Measurements from ENCODE around the gene IQSEC1.

IQSEC1 gene

DNA sequence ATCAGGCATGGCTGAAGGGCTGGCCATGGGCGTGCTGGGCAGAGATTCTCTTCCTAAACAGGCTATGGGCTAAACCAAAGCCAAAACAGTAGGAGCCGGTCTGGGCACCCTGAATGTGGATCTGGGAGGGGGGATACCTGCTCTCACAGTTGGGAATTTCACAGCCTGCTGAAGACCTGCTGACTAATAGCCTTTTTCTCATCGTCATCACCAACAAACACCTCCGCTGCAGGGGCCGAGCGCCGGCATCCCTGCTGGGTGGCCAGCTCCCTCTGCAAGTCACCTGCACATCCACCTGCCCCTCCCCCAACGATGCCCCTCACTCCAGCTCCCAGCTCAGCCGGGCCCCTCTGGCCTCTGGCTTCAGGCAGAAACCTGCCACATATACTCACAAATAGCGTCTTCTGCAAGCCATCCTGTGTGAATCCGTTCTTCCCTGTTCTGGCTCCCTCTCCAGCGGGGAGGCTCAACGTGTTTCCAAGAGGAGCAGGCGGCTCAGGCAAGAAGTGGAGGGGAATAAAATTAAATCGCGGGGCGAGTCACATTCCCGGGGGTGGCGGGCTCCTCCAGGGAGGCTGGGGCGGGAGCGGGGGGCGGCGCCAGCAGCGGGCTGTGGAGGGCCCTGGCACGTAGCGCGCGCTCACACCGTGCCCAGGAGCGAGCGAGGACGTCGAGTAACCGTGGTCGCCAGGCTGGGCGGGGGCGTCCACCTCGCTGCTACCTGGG lies 466 bp downstream of the IQSEC1 start:
- peaks cover 0 to 35% (median 33%) of the 10 kb centered on the region in 4 experiments for H3K4me1 ChIP-seq (ENCODE audit: control extremely low read depth in 1 of 4, control insufficient read depth in 4 of 4, insufficient read depth in 4 of 4, low read length in 3 of 4)
- no peak overlapping the region for H3K27ac ChIP-seq (ENCODE audit: insufficient read depth in 1 of 2, low read depth in 1 of 2, low read length in 2 of 2, poor library complexity in 1 of 2, severe bottlenecking in 2 of 2)
- H3K9me3 ChIP-seq (ENCODE audit: control extremely low read depth in 1 of 5, control insufficient read depth in 4 of 5, insufficient read depth in 2 of 5, low read depth in 1 of 5, low read length in 4 of 5), result peaks cover 0 to 4% (median 0%) of the 10 kb centered on the region in 5 experiments
- 29% methylated on average over 29 of the region's 38 CpGs for WGBS (ENCODE audit: insufficient coverage)
- H3K4me3 ChIP-seq (ENCODE audit: control insufficient read depth in 1 of 7, extremely low read depth in 1 of 7, insufficient read depth in 4 of 7, low read depth in 2 of 7, low read length in 6 of 7), result peak overlapping the region in 1 of 7 experiments; percentile 46
- DNase-seq, result no peak
- peaks cover 0 to 41% (median 9%) of the 10 kb centered on the region in 5 experiments for H3K27me3 ChIP-seq (replicated peaks in 2 of 5; ENCODE audit: control insufficient read depth in 4 of 5, insufficient read depth in 5 of 5, low read length in 4 of 5)
- POLR2A ChIA-PET, result no interaction called here
- CTCF ChIA-PET, result interaction anchor here (1.2 to 1.4 kb wide), 2 partner anchors 19 to 577 kb away, joined by 3 to 5 read pairs; no protein-coding TSS in a partner anchor
- no peaks in the 10 kb centered on the region for H3K36me3 ChIP-seq (ENCODE audit: control insufficient read depth in 4 of 4, insufficient read depth in 4 of 4, low read length in 3 of 4)

DNA sequence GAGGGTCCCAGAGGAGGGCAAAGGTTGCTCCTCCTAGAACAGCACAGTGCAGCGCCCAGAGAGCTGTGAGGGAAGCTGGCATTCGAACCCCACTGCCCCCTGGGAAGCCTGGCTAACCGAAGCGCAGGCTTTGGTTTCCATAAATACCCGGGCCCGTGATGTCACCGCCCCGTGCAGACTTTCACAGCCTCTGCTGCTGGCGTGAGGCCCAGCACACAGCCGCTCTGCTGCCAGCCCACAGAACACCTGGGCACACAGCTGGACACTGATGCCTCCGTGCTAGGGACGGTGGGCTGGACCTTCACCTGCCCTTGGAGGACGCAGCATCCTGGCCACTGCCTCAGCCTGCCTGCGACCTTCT lies 1.0 kb downstream of the IQSEC1 start:
- H3K36me3 ChIP-seq (ENCODE audit: control insufficient read depth in 4 of 4, insufficient read depth in 4 of 4, low read length in 3 of 4), result no peaks in the 10 kb centered on the region
- peaks cover 0 to 41% (median 34%) of the 10 kb centered on the region in 4 experiments for H3K4me1 ChIP-seq (ENCODE audit: control extremely low read depth in 1 of 4, control insufficient read depth in 4 of 4, insufficient read depth in 4 of 4, low read length in 3 of 4)
- CTCF ChIA-PET, result interaction anchor here (1.2 kb wide), 1 partner anchor 577 kb away, joined by 3 read pairs; no protein-coding TSS in a partner anchor
- H3K4me3 ChIP-seq (ENCODE audit: control insufficient read depth in 1 of 7, extremely low read depth in 1 of 7, insufficient read depth in 4 of 7, low read depth in 2 of 7, low read length in 6 of 7), result no peak overlapping the region
- POLR2A ChIA-PET, result no interaction called here
- no peak overlapping the region for H3K27ac ChIP-seq (ENCODE audit: insufficient read depth in 1 of 2, low read depth in 1 of 2, low read length in 2 of 2, poor library complexity in 1 of 2, severe bottlenecking in 2 of 2)
- DNase-seq, result no peak
- peaks cover 0 to 4% (median 0%) of the 10 kb centered on the region in 5 experiments for H3K9me3 ChIP-seq (ENCODE audit: control extremely low read depth in 1 of 5, control insufficient read depth in 4 of 5, insufficient read depth in 2 of 5, low read depth in 1 of 5, low read length in 4 of 5)
- 78% methylated on average over 13 of the region's 14 CpGs for WGBS (ENCODE audit: insufficient coverage)
- peaks cover 0 to 41% (median 9%) of the 10 kb centered on the region in 5 experiments for H3K27me3 ChIP-seq (replicated peaks in 2 of 5; ENCODE audit: control insufficient read depth in 4 of 5, insufficient read depth in 5 of 5, low read length in 4 of 5)

DNA sequence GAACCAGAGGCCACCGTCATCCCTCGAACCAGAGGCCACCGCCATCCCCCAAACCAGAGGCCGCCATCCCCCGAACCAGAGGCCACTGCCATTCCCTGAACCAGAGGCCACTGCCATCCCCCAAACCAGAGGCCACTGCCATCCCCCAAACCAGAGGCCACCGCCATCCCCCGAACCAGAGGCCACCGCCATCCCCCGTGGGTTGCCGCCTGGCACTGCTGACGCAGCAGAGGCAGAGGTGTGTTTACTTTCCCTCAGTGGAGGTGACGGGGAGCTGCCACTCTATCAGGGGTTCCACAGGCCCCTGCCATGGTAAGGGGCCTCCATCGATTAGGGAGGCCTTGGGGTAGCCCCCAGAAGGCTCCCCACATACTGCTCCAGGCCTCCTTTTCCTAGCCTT lies 1.5 kb downstream of the IQSEC1 start:
- Histone ChIP-seq H3K27ac (ENCODE audit: insufficient read depth in 1 of 2, low read depth in 1 of 2, low read length in 2 of 2, poor library complexity in 1 of 2, severe bottlenecking in 2 of 2) (no peak overlapping the region), H3K4me3 (ENCODE audit: control insufficient read depth in 1 of 7, extremely low read depth in 1 of 7, insufficient read depth in 4 of 7, low read depth in 2 of 7, low read length in 6 of 7) (no peak overlapping the region), H3K9me3 (ENCODE audit: control extremely low read depth in 1 of 5, control insufficient read depth in 4 of 5, insufficient read depth in 2 of 5, low read depth in 1 of 5, low read length in 4 of 5) (peaks cover 0 to 4% (median 0%) of the 10 kb centered on the region in 5 experiments), H3K27me3 (replicated peaks in 2 of 5; ENCODE audit: control insufficient read depth in 4 of 5, insufficient read depth in 5 of 5, low read length in 4 of 5) (peaks cover 0 to 41% (median 9%) of the 10 kb centered on the region in 5 experiments), H3K4me1 (ENCODE audit: control extremely low read depth in 1 of 4, control insufficient read depth in 4 of 4, insufficient read depth in 4 of 4, low read length in 3 of 4) (peaks cover 0 to 46% (median 37%) of the 10 kb centered on the region in 4 experiments), H3K36me3 (ENCODE audit: control insufficient read depth in 4 of 4, insufficient read depth in 4 of 4, low read length in 3 of 4) (no peaks in the 10 kb centered on the region)
- no peak for DNase-seq
- POLR2A ChIA-PET, result no interaction called here
- CTCF ChIA-PET, result interaction anchor here (1.1 to 1.2 kb wide), 2 partner anchors 20 to 578 kb away, joined by 3 read pairs; no protein-coding TSS in a partner anchor
- 89% methylated on average over 10 of the region's 13 CpGs for WGBS (ENCODE audit: insufficient coverage)

DNA sequence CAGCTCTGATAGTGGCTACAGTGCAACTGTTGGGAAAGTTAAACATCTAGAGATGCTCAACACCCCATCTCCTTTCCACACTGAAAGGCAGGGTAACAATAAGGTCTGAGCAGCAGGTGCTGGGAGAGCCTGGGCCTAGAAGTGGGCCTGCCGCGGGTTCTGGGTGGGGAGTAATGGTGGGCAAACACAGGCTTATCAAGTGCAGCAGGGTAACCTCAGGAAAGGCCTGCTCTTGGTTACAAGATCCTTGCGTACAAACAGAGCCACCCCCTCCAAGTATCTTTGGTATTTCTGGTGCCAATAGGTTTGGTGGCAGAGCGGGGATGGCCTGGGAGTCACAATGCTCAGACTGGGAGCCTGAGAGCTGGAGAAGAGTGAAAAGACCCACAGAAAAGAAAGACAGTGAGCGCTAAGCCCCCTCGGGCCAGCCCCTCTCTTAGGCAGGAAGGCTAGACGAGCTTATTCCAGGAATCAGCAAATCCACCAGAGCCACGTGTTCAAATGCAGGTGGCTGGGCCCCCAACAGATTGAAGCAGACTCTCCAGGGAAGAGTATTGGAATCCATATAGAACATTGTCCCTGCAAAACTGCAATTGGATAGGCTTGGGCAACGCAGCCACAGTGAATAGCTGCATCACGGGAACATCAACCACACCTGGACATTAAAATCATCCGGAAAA lies 2.7 kb downstream of the IQSEC1 start:
- DNase-seq, result peak in 2 of 3 donors; percentile 79 to 82
- Histone ChIP-seq H3K27ac (ENCODE audit: insufficient read depth in 1 of 2, low read depth in 1 of 2, low read length in 2 of 2, poor library complexity in 1 of 2, severe bottlenecking in 2 of 2) (no peak overlapping the region), H3K27me3 (replicated peaks in 2 of 5; ENCODE audit: control insufficient read depth in 4 of 5, insufficient read depth in 5 of 5, low read length in 4 of 5) (peaks cover 0 to 36% (median 9%) of the 10 kb centered on the region in 5 experiments), H3K9me3 (ENCODE audit: control extremely low read depth in 1 of 5, control insufficient read depth in 4 of 5, insufficient read depth in 2 of 5, low read depth in 1 of 5, low read length in 4 of 5) (peaks cover 0 to 4% (median 0%) of the 10 kb centered on the region in 5 experiments), H3K4me1 (ENCODE audit: control extremely low read depth in 1 of 4, control insufficient read depth in 4 of 4, insufficient read depth in 4 of 4, low read length in 3 of 4) (peaks cover 0 to 58% (median 49%) of the 10 kb centered on the region in 4 experiments), H3K4me3 (ENCODE audit: control insufficient read depth in 1 of 7, extremely low read depth in 1 of 7, insufficient read depth in 4 of 7, low read depth in 2 of 7, low read length in 6 of 7) (no peak overlapping the region), H3K36me3 (ENCODE audit: control insufficient read depth in 4 of 4, insufficient read depth in 4 of 4, low read length in 3 of 4) (no peaks in the 10 kb centered on the region)
- ChIA-PET POLR2A (no interaction called here), CTCF (interaction anchor here (0.6 to 1.1 kb wide), 4 partner anchors 20 to 69 kb away, joined by 3 read pairs; no protein-coding TSS in a partner anchor)
- WGBS (ENCODE audit: insufficient coverage), result 71% methylated on average over 7 of the region's 11 CpGs

DNA sequence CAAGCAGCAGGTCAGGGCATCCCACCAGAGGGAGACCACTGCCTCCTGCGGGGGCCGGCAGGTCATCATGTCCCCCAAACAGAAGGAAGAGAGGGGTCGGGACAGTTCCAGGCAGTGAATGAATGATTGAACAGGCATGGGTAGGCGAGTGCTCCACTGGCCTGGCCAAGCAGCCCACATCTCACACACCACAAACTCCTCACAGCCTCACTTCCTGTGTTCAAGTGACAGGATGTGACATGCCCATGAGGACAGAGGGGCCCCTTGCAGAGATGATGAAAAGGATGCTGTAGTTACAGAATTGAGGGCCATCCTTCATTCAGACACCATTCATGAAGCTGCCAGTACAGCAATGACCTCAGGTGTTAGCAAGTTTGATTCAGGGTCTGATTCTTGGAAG lies 3.7 kb downstream of the IQSEC1 start:
- CTCF ChIA-PET, result interaction anchor here (1.0 kb wide), 1 partner anchor 23 kb away, joined by 3 read pairs; no protein-coding TSS in a partner anchor
- WGBS (ENCODE audit: insufficient coverage), result no CpG with 5 or more reads among the region's 4 CpGs
- H3K36me3 ChIP-seq (ENCODE audit: control insufficient read depth in 4 of 4, insufficient read depth in 4 of 4, low read length in 3 of 4), result no peaks in the 10 kb centered on the region
- no peak overlapping the region for H3K27ac ChIP-seq (ENCODE audit: insufficient read depth in 1 of 2, low read depth in 1 of 2, low read length in 2 of 2, poor library complexity in 1 of 2, severe bottlenecking in 2 of 2)
- H3K27me3 ChIP-seq (replicated peaks in 2 of 5; ENCODE audit: control insufficient read depth in 4 of 5, insufficient read depth in 5 of 5, low read length in 4 of 5), result peaks cover 0 to 25% (median 7%) of the 10 kb centered on the region in 5 experiments
- POLR2A ChIA-PET, result no interaction called here
- H3K4me3 ChIP-seq (ENCODE audit: control insufficient read depth in 1 of 7, extremely low read depth in 1 of 7, insufficient read depth in 4 of 7, low read depth in 2 of 7, low read length in 6 of 7), result peak overlapping the region in 1 of 7 experiments; percentile 36
- H3K4me1 ChIP-seq (ENCODE audit: control extremely low read depth in 1 of 4, control insufficient read depth in 4 of 4, insufficient read depth in 4 of 4, low read length in 3 of 4), result peaks cover 2 to 67% (median 58%) of the 10 kb centered on the region in 4 experiments
- H3K9me3 ChIP-seq (ENCODE audit: control extremely low read depth in 1 of 5, control insufficient read depth in 4 of 5, insufficient read depth in 2 of 5, low read depth in 1 of 5, low read length in 4 of 5), result peaks cover 0 to 4% (median 0%) of the 10 kb centered on the region in 5 experiments
- peak; percentile 33 to 90 (median 84) for DNase-seq

DNA sequence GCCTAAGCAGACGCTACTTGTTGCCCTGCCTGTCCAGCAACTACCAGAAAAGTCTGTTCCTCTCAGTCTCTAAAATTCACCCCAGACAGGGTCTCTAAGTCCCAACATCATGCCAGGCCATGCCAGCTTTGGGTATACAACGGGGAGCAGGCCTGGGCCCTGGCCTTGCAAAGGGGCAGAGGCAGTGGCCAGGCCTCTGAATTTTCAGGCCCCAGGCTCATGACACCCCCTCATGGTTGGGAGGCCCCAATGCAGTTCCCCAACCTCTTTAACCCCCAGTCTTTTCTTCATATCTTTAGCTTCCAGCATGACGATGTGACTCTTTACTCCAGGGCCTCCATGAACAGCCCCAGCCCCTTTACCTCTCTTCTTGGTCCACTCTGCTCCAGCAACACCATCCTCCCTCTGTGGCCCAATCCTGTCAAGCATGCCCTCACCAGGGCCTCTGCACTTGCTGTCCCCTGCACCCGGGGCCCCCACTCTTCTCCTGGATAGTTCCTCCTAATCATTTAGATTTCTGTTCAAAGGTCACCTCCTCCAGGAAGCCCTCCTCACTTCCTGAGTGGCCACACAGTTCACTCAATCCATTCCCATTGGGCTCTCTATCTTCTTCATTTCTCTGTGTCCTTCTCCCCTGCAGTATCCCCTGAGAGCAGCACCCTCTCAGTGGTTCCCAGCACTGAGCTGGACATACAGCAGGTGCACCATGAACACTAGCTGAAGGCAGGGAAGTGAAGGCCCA lies 4.8 kb downstream of the IQSEC1 start:
- Histone ChIP-seq H3K4me1 (ENCODE audit: control extremely low read depth in 1 of 4, control insufficient read depth in 4 of 4, insufficient read depth in 4 of 4, low read length in 3 of 4) (peaks cover 2 to 67% (median 53%) of the 10 kb centered on the region in 4 experiments), H3K36me3 (ENCODE audit: control insufficient read depth in 4 of 4, insufficient read depth in 4 of 4, low read length in 3 of 4) (no peaks in the 10 kb centered on the region), H3K27me3 (replicated peaks in 2 of 5; ENCODE audit: control insufficient read depth in 4 of 5, insufficient read depth in 5 of 5, low read length in 4 of 5) (peaks cover 0 to 15% (median 0%) of the 10 kb centered on the region in 5 experiments), H3K4me3 (ENCODE audit: control insufficient read depth in 1 of 7, extremely low read depth in 1 of 7, insufficient read depth in 4 of 7, low read depth in 2 of 7, low read length in 6 of 7) (no peak overlapping the region), H3K27ac (ENCODE audit: insufficient read depth in 1 of 2, low read depth in 1 of 2, low read length in 2 of 2, poor library complexity in 1 of 2, severe bottlenecking in 2 of 2) (no peak overlapping the region), H3K9me3 (ENCODE audit: control extremely low read depth in 1 of 5, control insufficient read depth in 4 of 5, insufficient read depth in 2 of 5, low read depth in 1 of 5, low read length in 4 of 5) (no peaks in the 10 kb centered on the region)
- ChIA-PET POLR2A (no interaction called here), CTCF (no interaction called here)
- DNase-seq, result no peak
- WGBS (ENCODE audit: insufficient coverage), result 68% methylated on average over 4 of the region's 4 CpGs
